ENCODE measurements around the gene OCSTAMP. TPM values are rescaled to one million over a fixed set of nuclear protein-coding genes. Genes with fewer than 3 reads are reported as not detected.

Gene OCSTAMP
- total RNA-seq, 1 donor from 2014 or later = not detected

GRCh38 chr20:46563860-46564221 lies 13.4 kb upstream of the OCSTAMP start:
- H3K4me1 Mint-ChIP-seq (ENCODE audit: low read depth, unreplicated experiment) = peaks cover 4% of the 10 kb centered on the region
- no peaks in the 10 kb centered on the region for H3K9me3 Mint-ChIP-seq (ENCODE audit: unreplicated experiment)
- no peaks in the 10 kb centered on the region for H3K36me3 Mint-ChIP-seq (ENCODE audit: unreplicated experiment)
- H3K27ac Mint-ChIP-seq (ENCODE audit: unreplicated experiment) = no peak overlapping the region
- TF ChIP-seq CTCF (IDR thresholded peaks at IDR 0.05; ENCODE audit: partially characterized antibody, unreplicated experiment) = no peak
- no peak for DNase-seq
- H3K27me3 Mint-ChIP-seq (ENCODE audit: unreplicated experiment) = no peaks in the 10 kb centered on the region
- no peak overlapping the region for H3K4me3 Mint-ChIP-seq (ENCODE audit: unreplicated experiment)

- DNase-seq = peak; percentile 41
- Mint-ChIP-seq H3K4me1 (ENCODE audit: low read depth, unreplicated experiment) (peaks cover 8% of the 10 kb centered on the region), H3K36me3 (ENCODE audit: unreplicated experiment) (no peaks in the 10 kb centered on the region), H3K9me3 (ENCODE audit: unreplicated experiment) (no peaks in the 10 kb centered on the region), H3K4me3 (ENCODE audit: unreplicated experiment) (no peak overlapping the region), H3K27ac (ENCODE audit: unreplicated experiment) (no peak overlapping the region), H3K27me3 (ENCODE audit: unreplicated experiment) (no peaks in the 10 kb centered on the region)
- TF ChIP-seq CTCF (IDR thresholded peaks at IDR 0.05; ENCODE audit: partially characterized antibody, unreplicated experiment) = no peak
Measured at GRCh38 chr20:46563170-46563859, 12.9 kb upstream of the OCSTAMP start.

DNA sequence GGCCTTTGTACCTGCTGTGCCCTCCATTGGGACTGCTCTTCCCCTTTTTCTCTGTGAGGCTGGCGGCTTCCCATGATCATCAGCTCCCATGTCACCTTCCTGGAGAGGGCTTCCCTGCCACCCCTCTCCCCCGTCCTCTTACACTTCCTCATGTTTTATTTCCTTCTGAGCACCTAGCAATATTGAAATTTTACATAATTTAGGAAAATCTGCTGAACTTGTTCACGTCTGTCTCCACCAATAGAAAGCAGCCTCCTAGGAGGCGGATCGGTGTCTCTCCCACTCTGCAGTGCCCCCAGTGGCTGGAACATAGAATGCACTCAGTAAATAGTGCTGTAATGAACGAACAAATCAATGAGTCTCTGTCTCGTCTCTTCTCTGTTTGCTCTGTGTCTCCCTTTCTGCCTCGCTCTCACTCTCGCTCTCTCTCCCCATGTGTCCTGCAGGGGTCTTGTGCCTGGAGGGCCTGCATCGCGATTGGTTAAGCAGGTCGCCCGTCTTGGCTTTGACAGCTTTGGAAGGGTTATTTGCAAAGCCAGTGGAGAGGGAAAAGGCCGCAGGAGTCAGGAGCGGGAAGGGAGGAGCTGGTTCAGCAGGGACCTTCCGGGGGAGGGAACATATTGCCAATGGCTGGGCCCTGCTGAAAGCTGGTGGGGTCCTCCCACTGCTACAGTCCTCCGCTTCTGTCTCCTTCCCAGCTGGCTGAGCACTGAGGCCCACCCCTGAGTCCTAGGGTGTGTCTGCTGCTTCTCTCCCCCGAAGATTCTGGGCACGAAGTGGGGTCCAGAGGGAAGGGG lies 12.1 kb upstream of the OCSTAMP start:
- peak; percentile 83 for DNase-seq
- Mint-ChIP-seq H3K27ac (ENCODE audit: unreplicated experiment) (no peak overlapping the region), H3K27me3 (ENCODE audit: unreplicated experiment) (no peaks in the 10 kb centered on the region), H3K9me3 (ENCODE audit: unreplicated experiment) (no peaks in the 10 kb centered on the region), H3K4me1 (ENCODE audit: low read depth, unreplicated experiment) (peaks cover 10% of the 10 kb centered on the region), H3K36me3 (ENCODE audit: unreplicated experiment) (no peaks in the 10 kb centered on the region), H3K4me3 (ENCODE audit: unreplicated experiment) (no peak overlapping the region)
- TF ChIP-seq CTCF (IDR thresholded peaks at IDR 0.05; ENCODE audit: partially characterized antibody, unreplicated experiment) = peak; percentile 93

GRCh38 chr20:46562009-46562372 lies 11.5 kb upstream of the OCSTAMP start:
- Mint-ChIP-seq H3K36me3 (ENCODE audit: unreplicated experiment) (no peaks in the 10 kb centered on the region), H3K27me3 (ENCODE audit: unreplicated experiment) (no peaks in the 10 kb centered on the region), H3K27ac (ENCODE audit: unreplicated experiment) (no peak overlapping the region), H3K4me3 (ENCODE audit: unreplicated experiment) (no peak overlapping the region), H3K4me1 (ENCODE audit: low read depth, unreplicated experiment) (peaks cover 11% of the 10 kb centered on the region), H3K9me3 (ENCODE audit: unreplicated experiment) (no peaks in the 10 kb centered on the region)
- DNase-seq = no peak
- no peak for TF ChIP-seq CTCF (IDR thresholded peaks at IDR 0.05; ENCODE audit: partially characterized antibody, unreplicated experiment)
